Ishikawa (cell line): ENCODE data around the gene SNED1.

ENCODE experiments used
- CEBPB ChIP-seq: IDR thresholded peaks from 2 replicates; pipeline ENCODE4 v1.6.1; 2012
- CREB1 ChIP-seq: IDR thresholded peaks from 2 replicates; pipeline ENCODE4 v1.6.1; 2012; ENCODE audit warnings: low read depth
- EP300 ChIP-seq: IDR thresholded peaks from 2 replicates; pipeline ENCODE4 v1.6.1; 2012; ENCODE audit warnings: borderline replicate concordance
- MAX ChIP-seq: IDR thresholded peaks from 2 replicates; pipeline ENCODE4 v1.6.1; 2012
- RAD21 ChIP-seq: IDR thresholded peaks from 2 replicates; pipeline ENCODE4 v1.6.1; 2012; ENCODE audit warnings: low read depth
- REST ChIP-seq: IDR thresholded peaks from 2 replicates; pipeline ENCODE4 v1.6.1; 2012; ENCODE audit warnings: low read depth, mild to moderate bottlenecking
- TAF1 ChIP-seq: IDR thresholded peaks from 2 replicates; pipeline ENCODE4 v1.6.1; 2012; ENCODE audit warnings: low read depth, mild to moderate bottlenecking
- YY1 ChIP-seq: IDR thresholded peaks from 2 replicates; pipeline ENCODE4 v1.6.1; 2012; ENCODE audit warnings: low read depth

- no peak for TF ChIP-seq YY1
- no peak for TF ChIP-seq CREB1
- TF ChIP-seq EP300: no peak
- no peak for TF ChIP-seq TAF1
- TF ChIP-seq CEBPB: no peak
- TF ChIP-seq REST: no peak
- no peak for TF ChIP-seq MAX
- no peak for TF ChIP-seq RAD21
Measured at GRCh38 chr2:241053576-241054251, 55.3 kb downstream of the SNED1 start.
